RPMI7951 (cell line): Measurements from ENCODE around the gene RPS8. TPM values are rescaled to one million over a fixed set of nuclear protein-coding genes. Genes with fewer than 3 reads are reported as not detected.
"Not testable (repeated sequence)": the region's sequence is repeated elsewhere in the genome, so short reads cannot be mapped to it uniquely, and the experiment has no call there.

Experiments
- DNase-seq: peaks from one replicate; pipeline ENCODE4 v3.0.0-alpha.2; 2012; ENCODE audit warnings: low read depth
- total RNA-seq: library from RNA; depleted of rRNA; stranded (reverse); fragments of >200 nt; shearing (Covaris generic); gene quantifications from 2 replicates; pipeline ENCODE4 v1.2.3, GENCODE V29; 2014

Gene RPS8
- total RNA-seq, 1 experiment from 2014 or later = 2,373 TPM

DNA sequence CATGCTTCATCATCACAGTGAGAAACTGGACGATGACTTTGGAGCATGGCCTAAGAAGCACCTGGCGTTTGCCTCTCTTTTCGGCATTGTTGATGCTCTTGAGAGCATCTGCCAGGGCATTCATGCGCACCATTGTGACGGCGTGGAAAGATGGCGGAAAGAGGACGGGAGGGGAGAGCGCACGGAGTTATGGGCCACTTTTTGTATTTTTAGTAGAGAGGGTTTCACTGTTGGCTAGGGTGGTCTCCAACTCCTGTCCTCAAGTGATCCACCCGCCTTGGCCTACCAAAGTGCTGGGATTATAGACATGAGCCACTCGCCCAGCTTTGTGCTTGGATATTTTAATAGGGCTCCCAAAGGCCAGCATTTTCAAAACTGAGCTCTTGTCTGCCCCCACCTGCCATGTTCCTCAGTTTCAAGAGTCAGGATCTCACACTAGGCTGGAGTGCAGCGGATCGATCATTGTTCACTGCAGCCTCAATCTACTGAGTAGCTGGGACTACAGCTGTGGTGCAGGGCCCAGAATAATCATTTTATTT is 5.3 kb downstream of the RPS8 start:
- DNase-seq = no peak

DNA sequence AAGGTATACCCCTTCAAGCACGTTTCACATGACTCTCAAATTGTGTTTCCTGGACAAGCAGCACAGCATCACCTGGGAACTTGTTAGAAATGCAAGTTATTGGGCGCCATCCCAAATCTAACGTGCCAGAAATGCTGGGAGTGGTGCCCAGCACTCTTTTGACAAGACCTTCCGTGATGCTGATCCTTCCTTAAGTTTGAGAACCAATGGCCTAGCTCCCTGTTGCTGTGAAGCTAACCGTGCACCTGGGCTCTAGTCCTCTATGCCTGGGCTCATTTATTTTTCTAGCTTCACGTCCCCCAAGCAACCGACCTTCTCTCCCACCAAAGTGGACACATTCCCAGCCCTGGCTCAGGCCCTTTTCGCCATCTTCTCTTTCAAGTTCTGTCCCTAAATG is 8.4 kb downstream of the RPS8 start:
- DNase-seq = no peak

DNA sequence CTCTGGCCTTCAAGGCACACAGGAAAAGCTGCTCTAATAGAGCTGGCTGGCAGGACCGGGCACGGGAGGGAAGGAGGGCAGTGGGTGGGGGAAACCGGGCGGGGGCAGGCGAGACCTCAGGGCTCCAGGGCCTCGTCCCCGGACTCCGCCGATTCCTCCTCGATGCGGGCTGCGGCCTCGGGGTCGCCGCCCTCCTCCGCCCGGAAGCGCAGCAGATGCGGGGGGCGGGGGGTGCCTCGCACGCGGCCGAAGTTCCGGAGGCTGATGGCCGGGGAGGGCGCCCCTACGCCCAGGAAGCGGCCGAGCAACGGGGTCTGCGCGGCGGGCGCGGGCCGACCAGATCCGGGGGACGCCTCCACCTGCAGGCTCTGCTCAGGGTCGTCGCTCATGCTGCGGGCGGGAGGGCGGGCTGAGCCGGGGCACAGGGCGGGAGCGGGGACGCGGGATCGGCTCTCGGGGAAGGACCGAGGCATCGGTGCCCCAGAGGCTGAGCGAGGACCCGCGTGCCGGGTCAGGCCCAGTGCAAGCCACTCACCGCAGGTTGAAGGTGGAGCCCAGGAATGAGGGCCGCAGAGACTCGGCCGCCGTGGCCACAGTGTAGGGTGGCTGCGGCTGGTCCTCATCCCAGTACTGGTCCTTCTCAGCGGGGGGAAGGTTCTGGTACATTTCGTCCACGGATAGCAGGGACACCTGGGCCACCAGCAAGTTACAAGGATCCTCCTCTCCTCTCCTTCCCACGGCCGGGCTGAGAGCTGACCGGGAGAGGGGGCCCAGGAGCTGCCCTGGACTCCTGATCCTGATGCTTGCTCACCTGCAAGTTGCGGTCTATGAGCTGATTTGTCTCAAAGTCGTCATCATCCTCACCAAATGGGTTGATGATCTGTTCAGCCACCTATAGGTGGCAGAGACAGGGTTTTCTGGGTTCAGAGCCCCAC is 9.0 kb downstream of the RPS8 start:
- DNase-seq = peak; percentile 20

DNA sequence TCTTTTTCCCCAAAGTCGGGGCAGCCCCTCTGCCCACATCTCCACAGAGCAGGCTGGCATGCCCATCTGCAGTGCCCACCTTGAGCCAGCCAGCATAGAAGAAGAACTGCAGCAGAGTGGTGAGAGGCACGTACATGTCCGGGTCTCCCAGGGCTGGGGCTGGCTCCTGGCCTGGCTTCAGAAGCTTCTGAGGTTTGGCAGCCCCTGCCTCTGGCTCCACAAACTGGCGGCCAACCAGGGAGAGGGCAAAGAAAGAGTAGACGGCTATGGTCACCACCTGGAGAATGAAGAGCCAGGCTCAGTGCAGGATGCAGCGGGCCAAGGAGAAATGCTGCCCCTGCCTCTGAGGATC is 9.7 kb downstream of the RPS8 start:
- DNase-seq = no peak

DNA sequence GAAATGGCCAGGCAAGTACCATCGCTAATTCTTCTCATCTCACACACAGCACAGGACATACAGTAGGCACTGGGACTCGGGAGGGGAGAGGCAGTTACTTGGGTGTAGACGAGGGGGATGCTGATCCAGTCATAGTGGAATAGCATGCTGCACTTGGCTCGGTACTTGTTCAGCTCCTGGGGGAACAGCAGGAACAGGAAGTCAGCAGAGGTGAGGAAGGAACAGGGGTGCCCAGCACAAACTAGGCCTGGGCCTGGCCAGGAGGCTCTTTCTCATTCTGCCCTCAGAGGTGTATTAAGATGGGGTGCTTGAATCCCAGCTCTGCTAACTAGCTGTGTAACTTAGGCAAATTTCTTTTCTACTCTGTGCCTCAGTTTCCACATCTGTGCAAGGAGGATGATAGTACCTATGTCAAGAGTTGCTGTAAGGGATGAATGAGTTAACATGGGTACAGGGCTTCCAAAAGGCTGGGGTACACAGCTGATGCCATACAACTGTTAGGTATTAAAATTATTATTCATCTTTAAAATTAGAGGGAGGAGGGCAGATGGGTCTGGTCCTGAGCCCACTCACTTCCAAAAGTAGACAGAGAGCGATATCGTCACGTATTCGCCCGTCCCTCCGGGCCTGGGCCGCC is 10.3 kb downstream of the RPS8 start:
- no peak for DNase-seq

DNA sequence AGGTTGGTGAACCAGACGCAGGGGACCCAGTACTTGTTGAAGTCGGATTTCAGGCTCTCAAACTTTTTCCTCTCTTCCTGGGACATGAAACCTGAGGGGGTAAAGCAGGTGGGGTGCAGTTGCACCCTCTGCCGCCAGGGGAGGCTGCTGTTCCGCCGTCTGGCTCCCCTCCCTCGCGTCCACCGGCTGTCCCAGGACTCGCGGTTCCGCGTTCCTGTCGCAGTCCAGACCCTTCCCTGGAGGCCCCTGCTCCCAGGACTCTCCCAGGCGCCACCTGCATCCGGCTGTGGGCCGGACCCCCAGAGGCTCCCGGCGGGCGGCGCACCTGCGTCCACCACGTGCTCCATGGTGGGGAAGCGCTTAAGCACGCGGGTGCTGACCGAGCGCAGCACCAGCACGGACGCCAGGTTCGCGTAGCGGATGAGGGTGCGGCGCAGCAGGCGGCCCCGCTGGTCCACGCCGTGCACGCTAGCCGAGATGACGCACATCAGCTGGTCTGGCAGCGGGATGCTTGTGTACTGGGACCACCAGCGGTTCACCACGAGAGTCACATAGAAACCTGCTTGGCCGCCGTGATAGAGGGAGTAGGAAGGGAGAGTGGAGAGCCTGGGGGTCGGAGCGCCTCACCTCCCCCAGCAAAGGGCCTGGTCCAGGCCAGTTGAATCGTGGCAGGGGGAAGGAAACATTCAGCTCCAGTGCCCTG is 10.9 kb downstream of the RPS8 start:
- no peak for DNase-seq

DNA sequence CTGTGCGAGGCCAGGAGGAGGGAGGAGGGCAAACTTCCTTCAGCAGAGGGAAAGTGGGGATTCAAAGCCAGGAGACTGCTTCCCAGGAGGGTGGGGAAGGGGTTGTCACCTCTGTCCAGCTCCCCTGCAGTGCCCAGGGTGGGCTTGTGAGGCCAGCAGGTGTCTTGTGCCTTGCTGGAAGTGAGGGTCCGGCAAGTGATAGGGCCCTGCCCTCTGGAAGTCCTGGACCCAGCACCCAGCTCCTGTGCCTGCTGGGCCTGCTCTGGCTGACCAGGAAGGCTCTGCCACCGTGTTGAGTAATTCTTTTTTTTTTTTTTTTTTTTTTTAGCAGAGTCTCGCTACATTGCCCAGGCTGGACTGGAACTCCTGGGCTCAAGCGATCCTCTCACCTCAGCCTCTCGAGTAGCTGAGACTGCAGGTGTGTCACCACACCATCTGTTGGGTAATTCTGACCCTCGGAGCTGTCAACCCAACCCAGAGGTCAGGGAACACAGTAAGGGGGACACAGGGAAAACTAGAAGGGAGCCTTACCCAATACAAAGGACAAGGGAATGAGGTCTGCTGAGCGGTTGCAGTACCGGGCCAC is 11.6 kb downstream of the RPS8 start:
- DNase-seq = no peak

DNA sequence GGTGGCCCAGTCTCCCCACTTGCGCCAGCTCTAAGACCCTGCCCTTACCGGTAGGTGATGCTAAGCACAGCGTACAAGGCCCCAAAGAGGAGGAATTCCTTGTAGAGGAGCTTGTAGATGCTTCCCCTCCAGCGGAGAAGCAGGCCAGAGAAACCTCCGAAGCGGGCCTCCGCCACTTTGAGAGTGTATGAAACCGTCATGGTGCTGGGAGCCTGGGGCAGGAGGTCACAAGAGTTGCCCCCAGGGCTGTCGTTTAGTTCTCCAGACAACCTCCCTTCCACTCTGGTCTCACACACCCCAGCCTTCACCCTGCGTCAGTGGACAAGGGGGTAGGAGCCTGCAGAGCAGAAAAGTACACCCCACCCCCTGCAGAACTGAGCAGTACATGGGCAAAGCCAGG is 12.2 kb downstream of the RPS8 start:
- no peak for DNase-seq

DNA sequence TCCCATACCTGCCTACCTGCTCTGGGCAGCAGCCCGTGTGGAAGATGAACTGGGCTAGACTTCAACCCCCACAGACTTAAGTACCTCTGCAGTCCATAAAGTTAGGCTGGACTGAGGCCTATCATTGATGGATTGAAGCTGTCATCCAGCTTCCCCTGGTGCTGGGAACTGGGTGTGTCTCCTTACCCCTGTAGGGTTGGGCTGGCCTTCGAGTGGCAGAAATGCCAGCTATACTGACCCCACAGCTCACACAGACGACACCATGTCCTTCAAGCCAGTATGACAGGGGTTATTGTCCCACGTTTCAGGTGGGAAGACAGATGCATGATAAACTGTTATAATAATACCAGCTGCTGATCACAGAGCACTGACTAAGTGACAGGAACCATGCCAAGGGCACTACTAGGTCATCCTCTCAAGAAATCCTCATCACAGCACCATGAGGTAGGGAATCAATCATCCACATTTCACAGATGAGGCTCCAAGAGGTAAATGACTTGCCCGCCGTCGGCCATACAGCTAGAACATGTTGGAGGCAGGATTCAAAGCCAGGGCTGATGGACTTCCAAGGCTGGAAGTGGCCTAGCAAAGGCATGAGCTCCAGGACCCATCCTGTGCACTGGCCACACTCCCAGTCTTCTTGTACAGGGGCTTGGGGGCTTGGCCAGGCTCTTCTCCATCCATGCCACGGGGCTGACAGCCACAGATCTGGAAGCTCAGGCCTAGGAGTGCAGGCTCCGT is 12.9 kb downstream of the RPS8 start, which contains the start of gene BEST4:
TSS of gene BEST4 (minus strand) at position 51 of the 741 bp plus-strand sequence. CDS start 465 bp downstream, outside the sequence.
- no peak for DNase-seq

DNA sequence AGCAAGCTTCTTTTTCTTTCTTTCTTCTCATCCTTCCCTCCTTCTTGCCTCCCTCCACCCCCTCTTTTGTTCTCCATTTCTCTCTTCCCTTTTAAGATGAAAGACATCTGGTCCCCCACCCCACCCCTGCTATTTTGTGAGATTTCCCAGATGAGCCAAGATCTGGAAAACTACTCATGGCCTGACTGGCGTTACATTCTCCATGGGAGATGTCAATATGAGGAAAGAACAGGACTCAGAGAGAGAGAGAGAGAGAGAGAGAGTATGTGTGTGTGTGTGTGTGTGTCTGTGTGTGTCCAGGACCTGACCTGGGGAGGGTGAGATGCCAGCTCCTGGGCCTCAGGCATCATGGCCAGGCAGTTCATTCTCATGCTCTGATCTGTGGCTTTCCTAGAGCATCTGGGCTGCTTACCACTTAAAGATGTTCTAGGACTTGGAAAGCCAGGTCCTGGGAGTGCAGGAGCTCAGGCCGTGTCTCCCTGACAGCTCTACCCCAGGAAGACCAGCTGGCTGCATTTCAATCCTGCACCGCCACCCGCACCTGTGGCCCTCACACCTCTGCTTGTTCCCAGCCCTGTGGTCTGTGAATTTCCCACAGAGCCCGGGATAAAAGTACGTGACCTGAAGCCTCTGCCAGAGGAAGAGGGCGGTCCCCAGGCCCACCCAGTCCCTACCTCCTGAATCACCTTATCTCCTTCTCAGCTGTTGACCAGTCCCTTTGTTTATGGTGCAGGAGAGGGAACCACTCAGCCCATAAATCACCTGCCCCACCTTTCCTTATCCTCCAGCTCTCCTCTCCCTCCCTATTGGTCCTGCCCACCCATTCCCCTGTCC is 15.8 kb downstream of the RPS8 start:
- DNase-seq = no peak

DNA sequence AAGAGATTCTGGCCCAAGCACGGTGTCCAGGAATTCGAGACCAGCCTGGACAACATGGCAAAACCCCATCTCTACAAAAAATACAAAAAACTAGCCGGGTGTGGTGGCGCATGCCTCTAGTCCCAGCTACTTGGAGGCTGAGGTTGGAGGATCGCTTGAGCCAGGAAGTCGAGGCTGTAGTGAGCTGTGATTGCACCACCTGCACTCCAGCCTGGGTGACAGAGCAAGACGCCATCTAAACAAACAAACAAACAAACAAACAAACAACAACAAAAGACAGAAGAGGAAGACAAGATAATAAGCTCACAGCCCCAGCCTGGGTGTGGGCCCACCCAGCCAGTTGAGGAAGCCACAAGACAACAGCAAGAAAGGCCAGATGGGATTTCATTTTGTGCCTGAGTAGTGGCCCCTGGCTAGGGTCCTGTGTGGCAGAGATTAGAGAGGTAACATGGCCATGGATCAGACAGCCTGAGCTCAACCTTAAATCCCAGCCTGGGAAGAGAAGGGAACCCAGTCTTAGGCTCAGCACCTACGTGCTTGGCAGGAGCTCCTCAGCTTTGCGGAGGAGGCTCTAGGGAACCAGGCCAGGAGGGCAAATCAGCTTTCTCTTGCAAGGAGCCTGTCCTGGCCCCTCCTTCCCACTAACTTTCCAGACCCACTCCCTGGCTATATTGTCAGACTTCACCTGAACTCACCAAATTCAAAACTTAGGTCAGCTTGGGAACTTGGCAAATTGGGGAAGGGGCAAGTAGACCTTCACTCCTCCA is 17.6 kb downstream of the RPS8 start:
- DNase-seq = no peak

DNA sequence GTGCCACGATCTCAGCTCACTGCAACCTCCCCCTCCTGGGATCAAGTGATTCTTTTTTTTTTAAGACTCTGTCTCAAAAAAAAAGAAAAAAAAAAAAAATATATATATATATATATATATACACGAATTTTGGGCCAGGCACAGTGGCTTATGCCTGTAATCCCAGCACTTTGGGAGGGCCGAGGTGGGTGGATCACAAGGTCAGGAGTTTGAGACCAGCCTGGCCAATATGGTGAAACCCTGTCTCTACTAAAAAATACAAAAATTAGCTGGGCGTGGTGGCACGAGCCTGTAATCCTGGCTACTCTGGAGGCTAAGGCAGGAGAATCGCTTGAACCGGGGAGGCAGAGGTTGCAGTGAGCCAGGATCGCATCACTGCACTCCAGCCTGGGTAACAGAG is 22.5 kb downstream of the RPS8 start:
- DNase-seq = not testable (repeated sequence)

DNA sequence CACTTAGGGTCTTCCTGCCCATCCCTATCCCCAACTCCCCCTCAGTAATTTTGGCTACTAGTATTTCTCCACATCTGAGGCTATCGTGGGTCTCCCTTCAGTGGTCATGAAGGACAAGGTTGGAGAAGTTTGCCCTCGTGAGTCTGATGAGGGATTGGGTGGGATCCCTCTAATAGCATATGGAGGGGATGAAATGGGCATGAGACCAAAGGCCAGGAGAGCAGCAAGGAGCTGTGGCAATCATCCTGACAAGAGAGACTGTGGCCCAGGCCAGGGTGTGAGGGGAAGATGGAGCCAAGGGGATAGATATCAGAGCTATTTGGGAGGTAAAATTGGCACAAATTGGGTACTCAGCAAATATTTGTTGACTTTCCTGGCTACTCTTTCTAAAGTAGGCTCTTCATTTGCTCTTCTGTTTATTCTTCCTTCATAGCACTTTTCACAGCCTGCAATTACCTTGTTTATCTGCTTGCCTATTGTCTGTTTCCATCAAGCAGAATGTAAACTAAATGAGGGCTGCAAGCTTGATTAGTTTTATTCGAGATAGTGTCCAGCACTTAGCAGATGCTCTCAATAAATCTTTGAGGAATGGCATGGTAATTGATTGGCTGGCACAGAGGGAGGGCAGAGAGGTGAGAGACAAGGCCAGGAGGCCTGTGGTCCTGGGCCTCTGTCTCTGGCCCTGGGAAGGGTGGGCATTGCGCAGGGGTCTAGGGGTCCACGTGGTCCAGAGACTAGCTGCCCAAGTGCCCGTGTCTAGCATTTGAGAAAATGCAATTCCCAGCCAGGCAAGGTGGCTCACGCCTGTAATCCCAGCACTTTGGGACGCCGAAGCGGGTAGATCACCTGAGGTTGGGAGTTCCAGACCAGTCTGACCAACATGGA is 23.4 kb downstream of the RPS8 start:
- no peak for DNase-seq

DNA sequence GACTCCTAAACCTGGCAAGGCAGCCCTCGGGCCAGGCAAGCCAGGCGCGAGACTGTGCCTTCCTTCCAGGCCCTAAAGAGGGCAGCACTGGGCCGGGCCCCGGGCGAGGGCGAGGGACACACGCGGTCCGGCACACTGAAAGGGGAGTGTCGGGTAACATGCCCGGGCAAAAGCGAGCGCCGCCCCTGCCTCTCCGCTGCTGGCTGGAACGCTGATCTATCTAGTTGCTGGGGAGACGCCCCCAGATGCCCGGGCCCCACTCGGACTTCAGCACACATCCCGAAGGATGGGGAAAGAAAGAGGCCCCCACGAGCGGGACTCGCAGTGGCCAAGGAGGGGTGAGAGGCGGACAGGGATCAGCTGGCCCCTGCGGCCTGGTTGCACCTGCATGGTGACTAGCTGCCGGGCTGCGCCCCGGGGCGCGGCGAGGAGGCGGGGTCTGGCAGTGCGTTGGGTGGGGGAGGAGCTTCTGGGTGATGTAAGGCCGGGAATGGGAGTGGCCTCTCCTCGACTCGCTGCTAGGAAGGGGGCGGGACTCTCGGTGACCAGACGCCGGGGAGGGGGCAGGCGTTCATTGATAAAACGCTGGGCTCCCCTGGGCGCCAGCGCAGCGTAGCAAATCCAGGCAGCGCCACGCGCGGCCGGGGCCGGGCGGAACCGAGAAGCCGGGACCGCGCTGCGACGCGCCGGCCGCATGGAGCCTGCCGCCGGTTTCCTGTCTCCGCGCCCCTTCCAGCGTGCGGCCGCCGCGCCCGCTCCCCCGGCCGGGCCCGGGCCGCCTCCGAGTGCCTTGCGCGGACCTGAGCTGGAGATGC is 24.6 kb downstream of the RPS8 start, which contains the start of gene PLK3:
TSS of gene PLK3 (plus strand) at position 608 of the 815 bp plus-strand sequence. CDS start at position 695, 87 bp downstream.
- DNase-seq = peak; percentile 96

DNA sequence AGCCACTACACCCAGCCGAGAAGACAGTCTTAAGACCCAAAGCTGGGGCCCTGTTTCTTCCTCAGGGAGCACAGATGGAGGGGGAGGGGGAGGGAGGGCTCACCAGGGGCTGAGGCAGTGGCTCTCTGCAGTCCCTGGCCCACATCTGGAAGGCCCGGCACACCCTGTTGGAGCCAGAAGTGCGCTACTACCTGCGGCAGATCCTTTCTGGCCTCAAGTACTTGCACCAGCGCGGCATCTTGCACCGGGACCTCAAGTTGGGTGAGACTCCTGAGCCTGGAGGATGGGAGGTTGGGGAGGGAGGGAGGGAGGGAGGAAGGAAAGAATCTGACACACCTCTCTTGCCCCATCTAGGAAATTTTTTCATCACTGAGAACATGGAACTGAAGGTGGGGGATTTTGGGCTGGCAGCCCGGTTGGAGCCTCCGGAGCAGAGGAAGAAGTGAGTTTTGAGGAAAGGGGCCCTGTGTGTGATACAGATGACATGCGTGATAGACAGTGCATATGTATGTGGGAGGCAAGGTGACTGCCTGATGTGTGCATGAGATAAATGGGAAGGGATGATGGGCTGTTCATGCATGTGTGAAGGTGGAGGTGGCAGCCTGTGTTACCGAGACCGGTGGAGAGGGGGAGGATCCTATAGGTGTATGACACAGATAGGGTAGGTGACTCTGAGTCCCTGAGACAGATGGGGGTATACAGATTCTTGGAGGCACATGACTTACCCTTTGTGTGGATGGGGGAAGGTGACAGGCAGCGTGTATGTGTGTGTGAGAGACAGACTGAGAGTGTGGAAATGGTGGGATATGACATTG is 26.4 kb downstream of the RPS8 start:
- DNase-seq = no peak

DNA sequence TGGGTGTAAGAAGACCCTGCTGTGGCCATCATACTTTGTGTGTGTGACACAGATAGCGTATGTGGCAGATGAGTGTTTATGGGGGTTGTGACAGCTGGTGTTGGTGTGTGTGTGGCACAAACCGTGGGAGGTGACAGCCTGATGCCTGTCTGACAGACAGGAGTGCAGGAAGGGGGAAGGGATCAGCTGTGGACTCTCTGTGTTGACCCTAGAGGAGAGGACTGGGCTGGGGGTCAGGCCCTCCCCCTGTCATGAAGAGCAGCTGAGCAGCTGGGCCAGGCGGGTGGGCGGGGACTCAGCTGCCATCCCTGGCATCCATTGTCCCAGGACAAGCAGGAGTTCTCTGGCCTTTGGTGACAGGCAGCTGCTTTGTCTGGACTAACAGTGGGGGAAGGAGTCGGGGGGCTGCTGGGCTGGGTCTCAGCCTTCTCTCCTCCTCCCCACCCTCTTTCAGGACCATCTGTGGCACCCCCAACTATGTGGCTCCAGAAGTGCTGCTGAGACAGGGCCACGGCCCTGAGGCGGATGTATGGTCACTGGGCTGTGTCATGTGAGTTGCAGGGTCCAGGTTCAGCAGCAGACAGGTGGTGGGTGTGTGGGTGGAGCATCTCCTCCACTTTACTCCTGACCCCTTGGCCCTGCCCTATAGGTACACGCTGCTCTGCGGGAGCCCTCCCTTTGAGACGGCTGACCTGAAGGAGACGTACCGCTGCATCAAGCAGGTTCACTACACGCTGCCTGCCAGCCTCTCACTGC is 27.1 kb downstream of the RPS8 start:
- no peak for DNase-seq
